GM21515 (cell line): ENCODE data around the gene STX18.
A peak's percentile ranks its signal among the peaks of the same experiment; 100 is the strongest.
"Not testable (repeated sequence)": the region's sequence is repeated elsewhere in the genome, so short reads cannot be mapped to it uniquely, and the experiment has no call there.

Experiments used
- ATAC-seq: cut with Tn5 transposase; IDR thresholded peaks from one replicate; pipeline ENCODE4 v1.9.1; 2021; ENCODE audit not compliant: unreplicated experiment

Gene STX18

GRCh38 chr4:4555916-4556315 is 14.1 kb upstream of the STX18 start:
- no peak for ATAC-seq

- no peak for ATAC-seq
These were observed 12.4 kb upstream of the STX18 start for GRCh38 chr4:4554234-4554633.

- ATAC-seq, result not testable (repeated sequence)
These were observed 10.2 kb upstream of the STX18 start for GRCh38 chr4:4552042-4552441.

DNA sequence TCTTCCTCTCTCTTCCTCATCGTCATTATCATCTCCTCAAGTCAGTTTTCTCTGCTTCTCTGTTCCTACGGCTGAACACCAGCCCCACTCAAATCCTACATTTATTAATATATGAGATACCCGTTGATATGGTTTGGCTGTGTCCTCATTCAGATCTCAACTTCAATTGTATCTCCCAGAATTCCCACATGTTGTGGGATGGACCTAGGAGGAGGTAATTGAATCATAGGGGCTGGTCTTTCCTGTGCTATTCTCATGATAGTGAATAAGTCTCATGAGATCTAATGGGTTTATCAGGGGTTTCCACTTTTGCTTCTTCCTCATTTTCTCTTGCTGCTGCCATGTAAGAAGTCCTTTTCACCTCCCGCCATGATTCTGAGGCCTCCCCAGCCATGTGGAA is 8.3 kb upstream of the STX18 start:
- not testable (repeated sequence) for ATAC-seq

DNA sequence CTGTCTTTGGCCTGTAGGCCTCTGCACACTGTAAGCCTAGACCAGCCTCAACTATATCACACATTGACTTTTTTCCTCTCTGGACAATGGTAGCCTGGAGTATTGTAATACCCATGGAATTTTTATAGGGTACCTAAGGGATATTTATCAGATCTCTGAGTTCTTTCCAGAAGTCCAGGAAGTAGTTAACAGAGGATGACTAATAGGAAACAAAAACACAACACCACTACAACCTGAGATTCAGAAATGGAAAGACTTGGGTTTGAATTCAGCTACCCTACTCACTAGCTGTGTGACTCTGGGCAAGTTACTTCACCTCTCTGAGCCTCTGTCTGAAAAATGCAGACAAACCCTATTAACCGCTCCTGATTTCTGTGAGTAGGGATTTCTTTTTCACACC is 7.7 kb upstream of the STX18 start:
- no peak for ATAC-seq

DNA sequence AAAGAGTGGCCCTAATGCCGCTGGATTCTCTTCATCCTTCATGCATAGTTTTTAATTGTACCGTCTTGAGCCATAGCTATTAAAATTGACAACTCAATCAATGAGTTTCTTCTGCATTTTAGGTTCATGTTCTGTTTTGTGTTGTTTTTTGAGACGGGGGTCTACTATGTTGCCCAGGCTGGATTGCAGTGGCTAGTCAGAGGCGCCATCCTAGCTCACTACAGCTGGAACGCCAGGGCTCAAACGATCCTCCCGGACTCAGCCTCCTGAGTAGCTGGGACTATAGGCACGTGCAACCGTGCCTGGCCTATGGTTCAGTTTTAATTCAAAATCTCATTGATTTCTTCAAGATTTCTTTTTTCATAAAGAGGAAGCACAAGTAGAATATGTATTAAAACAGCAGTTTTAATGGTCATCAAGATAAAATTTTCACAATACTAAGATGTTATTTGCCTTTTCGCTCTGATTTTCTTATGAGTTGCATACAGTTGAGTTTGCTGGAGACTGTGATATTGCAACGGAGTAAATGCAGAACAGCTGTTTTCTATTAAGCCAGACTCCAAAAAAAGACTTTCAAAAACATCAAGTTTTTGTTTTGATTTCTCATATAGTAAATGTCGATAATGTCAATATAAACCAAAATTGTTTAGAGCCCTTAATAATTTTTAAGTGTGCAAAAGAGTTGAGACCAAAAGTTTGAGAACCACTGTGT is 1.1 kb upstream of the STX18 start:
- ATAC-seq, result no peak

DNA sequence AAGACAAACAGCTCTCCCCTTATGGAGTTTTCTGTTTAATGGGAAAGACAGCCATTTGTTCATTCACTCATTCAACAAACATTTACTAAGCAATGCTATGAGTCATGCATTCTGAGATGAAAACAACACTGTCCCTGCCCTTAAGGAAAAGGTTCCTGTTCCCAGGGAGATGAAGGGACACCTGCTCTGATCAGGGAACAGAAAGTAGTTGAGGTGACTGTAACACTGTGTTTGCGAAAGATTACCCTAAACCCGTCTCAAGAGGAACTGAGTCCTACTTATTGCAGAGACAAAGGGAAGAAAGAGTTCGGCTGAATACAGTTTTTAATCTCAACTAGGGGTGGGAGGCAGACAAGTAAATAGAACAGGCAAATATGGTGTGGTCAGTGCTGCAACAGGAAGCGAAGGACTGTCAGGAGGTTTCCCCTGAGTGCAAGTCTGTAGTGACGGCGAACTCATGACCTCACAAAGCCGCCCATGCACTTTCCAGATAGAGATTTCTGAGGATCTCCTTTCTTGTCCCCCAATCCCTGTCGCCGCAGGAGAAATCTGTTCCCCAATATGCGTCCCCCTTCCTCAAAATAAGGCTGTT is 712 bp downstream of the STX18 start:
- ATAC-seq, result peak; percentile 42

DNA sequence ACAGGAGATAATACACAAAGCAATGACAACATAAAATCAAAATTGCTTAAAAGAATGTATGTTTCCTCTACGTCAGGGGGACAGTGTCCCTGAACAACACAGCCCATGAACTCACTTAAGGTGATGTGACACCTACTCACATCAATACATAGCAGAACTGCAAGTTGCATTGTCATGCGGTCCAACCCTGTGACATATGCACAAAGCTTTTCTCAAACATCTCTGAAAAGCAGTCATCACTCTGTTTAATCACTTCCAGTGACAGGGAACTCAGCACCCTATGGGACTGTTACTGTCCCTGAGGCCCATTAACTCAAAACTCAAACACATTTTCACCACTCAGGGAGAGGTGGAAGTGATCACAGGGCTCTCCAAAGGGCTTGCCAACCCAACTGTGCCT is 2.4 kb downstream of the STX18 start:
- ATAC-seq, result no peak

GRCh38 chr4:4535590-4535989 is 6.3 kb downstream of the STX18 start:
- ATAC-seq, result no peak

GRCh38 chr4:4534515-4535145 is 7.2 kb downstream of the STX18 start:
- ATAC-seq, result no peak

- ATAC-seq, result no peak
These were observed 8.2 kb downstream of the STX18 start for GRCh38 chr4:4533461-4534169.

- ATAC-seq, result no peak
These were observed 9.3 kb downstream of the STX18 start for GRCh38 chr4:4532371-4533154.

GRCh38 chr4:4529392-4529791 is 12.5 kb downstream of the STX18 start:
- ATAC-seq, result no peak

GRCh38 chr4:4526401-4526800 is 15.4 kb downstream of the STX18 start:
- ATAC-seq, result no peak

DNA sequence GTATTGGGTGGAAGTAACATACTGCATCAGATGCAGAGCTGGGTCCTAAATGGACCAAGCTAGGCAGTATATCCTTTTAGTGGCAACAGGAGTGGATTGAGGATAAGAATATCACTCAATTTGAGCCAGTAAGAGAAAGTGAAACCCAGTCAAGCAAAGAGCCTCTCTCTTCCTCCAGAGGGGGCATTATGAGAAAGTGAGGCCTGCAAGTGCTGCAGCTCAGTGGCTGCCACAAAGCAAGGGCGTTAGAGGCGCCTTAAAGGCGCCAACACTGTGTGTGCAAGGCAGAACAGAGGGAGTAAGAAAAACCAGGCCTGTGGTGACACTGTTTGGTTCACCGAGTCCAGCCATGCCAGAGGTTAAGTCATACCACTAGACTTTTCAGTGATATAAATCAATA is 17.5 kb downstream of the STX18 start:
- ATAC-seq, result peak; percentile 98

GRCh38 chr4:4521731-4522130 is 20.1 kb downstream of the STX18 start:
- ATAC-seq, result no peak

GRCh38 chr4:4521136-4521535 is 20.7 kb downstream of the STX18 start:
- no peak for ATAC-seq

- ATAC-seq, result no peak
These were observed 22.5 kb downstream of the STX18 start for GRCh38 chr4:4519297-4519894.

GRCh38 chr4:4518747-4519146 is 23.1 kb downstream of the STX18 start:
- ATAC-seq, result no peak

DNA sequence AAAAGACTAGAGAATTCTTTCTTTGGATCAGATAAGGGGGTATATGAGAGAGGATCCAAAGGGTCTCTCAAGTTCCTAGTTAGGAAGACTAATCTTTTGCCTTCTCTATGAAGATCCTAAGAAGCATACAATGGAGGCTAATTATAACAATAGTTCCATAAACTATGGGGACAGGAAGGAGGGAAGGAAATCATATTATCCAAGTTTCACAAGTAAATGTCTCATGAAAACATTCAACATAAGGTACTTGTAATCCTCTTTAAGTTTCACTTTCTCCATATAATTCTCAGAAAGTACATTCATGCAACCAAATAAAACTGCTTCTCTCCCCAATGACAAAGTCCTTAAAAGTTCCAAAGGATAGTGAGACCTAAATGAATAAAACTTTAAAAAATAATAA is 27.1 kb downstream of the STX18 start:
- ATAC-seq, result no peak

- ATAC-seq, result no peak
These were observed 29.6 kb downstream of the STX18 start for GRCh38 chr4:4512282-4512681.
